IMR-90 (cell line): Measurements from ENCODE around the gene C1orf141. TPM values are rescaled to one million over a fixed set of nuclear protein-coding genes. Genes with fewer than 3 reads are reported as not detected.

ENCODE experiments used
- ATAC-seq: fragments of 200-7000 bp; cut with Tn5 transposase; 2 replicates; pipeline ENCODE4 v1.9.1; 2020; ENCODE audit warnings: low read depth, mild to moderate bottlenecking, moderate library complexity
- BruUV-seq: library from RNA; stranded (reverse); fragments of 400-500 nt; replicated peaks from 2 replicates; lab custom pipeline; 2021; lab: Mats Ljungman, UMichigan
- CTCF ChIA-PET: fragments of 300-600 bp; formaldehyde crosslinking; extraction: SDS; loops from one replicate; lab custom pipeline; 2021; ENCODE audit warnings: antibody characterized with exemption; lab: Yijun Ruan, JAX
- POLR2A ChIA-PET: fragments of 300-600 bp; sonication (Branson Sonifier 250); formaldehyde crosslinking; loops from one replicate; lab custom pipeline; 2022; ENCODE audit warnings: antibody characterized with exemption; ENCODE audit not compliant: unreplicated experiment; lab: Charles Lee
- DNase-seq: peaks from one replicate; pipeline ENCODE4 v3.0.0; 2013
- H2AFZ ChIP-seq: replicated peaks from 2 replicates; pipeline ENCODE3; 2013; ENCODE audit warnings: low read length, mild to moderate bottlenecking; ENCODE audit not compliant: poor library complexity
- H2AK5ac ChIP-seq: 2 replicates; pipeline ENCODE4 v1.6.1; 2013; ENCODE audit warnings: low read depth, low read length, inconsistent platforms
- H2AK9ac ChIP-seq: replicated peaks from 2 replicates; pipeline ENCODE3; 2013; ENCODE audit warnings: mild to moderate bottlenecking, low read depth, low read length, moderate library complexity; ENCODE audit not compliant: poor library complexity
- H2BK120ac ChIP-seq: 2 replicates; pipeline ENCODE4 v1.6.1; 2013; ENCODE audit warnings: low read depth, low read length, inconsistent platforms
- H2BK15ac ChIP-seq: 3 replicates; pipeline ENCODE4 v1.6.1; 2013; ENCODE audit warnings: low read depth, low read length, inconsistent platforms
- H2BK20ac ChIP-seq: 2 replicates; pipeline ENCODE4 v1.6.1; 2013; ENCODE audit warnings: low read depth, mild to moderate bottlenecking, inconsistent platforms, low read length, moderate library complexity
- H2BK5ac ChIP-seq: 2 replicates; pipeline ENCODE4 v1.6.1; 2013; ENCODE audit warnings: mild to moderate bottlenecking, low read depth, low read length, inconsistent platforms; ENCODE audit not compliant: poor library complexity, severe bottlenecking
- H3K14ac ChIP-seq: replicated peaks from 2 replicates; pipeline ENCODE4 v1.6.1; 2013; ENCODE audit warnings: low read depth, low read length, inconsistent platforms
- H3K18ac ChIP-seq: 2 replicates; pipeline ENCODE4 v1.6.1; 2013; ENCODE audit warnings: low read depth, low read length, control low read depth
- H3K23ac ChIP-seq: 2 replicates; pipeline ENCODE4 v1.6.1; 2013; ENCODE audit warnings: low read depth, low read length, inconsistent platforms
- H3K27ac ChIP-seq: 2 replicates; pipeline ENCODE4 v1.5.1; 2013; ENCODE audit warnings: mild to moderate bottlenecking, control low read depth, low read length; ENCODE audit not compliant: insufficient read depth
- H3K27me3 ChIP-seq: 2 replicates; pipeline ENCODE4 v1.6.1; 2013; ENCODE audit warnings: low read length; ENCODE audit not compliant: control insufficient read depth, insufficient read depth
- H3K36me3 ChIP-seq: 2 replicates; pipeline ENCODE4 v1.6.1; 2013; ENCODE audit warnings: low read length, mixed read lengths; ENCODE audit not compliant: control insufficient read depth, insufficient read depth
- H3K4ac ChIP-seq: 2 replicates; pipeline ENCODE4 v1.6.1; 2013; ENCODE audit warnings: low read depth, low read length, inconsistent platforms
- H3K4me1 ChIP-seq: 2 replicates; pipeline ENCODE4 v1.6.1; 2013; ENCODE audit warnings: low read length, mixed read lengths; ENCODE audit not compliant: control insufficient read depth, insufficient read depth
- H3K4me2 ChIP-seq: 2 replicates; pipeline ENCODE4 v1.6.1; 2013; ENCODE audit warnings: low read depth, mild to moderate bottlenecking, control low read depth, low read length, moderate library complexity
- H3K4me3 ChIP-seq: 2 replicates; pipeline ENCODE4 v1.5.1; 2013; ENCODE audit warnings: low read depth, mild to moderate bottlenecking, control low read depth, low read length, moderate library complexity; ENCODE audit not compliant: insufficient read depth
- H3K56ac ChIP-seq: 2 replicates; pipeline ENCODE4 v1.6.1; 2013; ENCODE audit warnings: low read length, inconsistent platforms; ENCODE audit not compliant: insufficient read depth; ENCODE audit errors: extremely low read depth
- H3K79me1 ChIP-seq, 2 experiments: 2 replicates each; pipeline ENCODE4 v1.6.1; 2013; ENCODE audit warnings: low read length in 2 of 2, inconsistent platforms in 1 of 2, low read depth in 1 of 2
- H3K9ac ChIP-seq: 2 replicates; pipeline ENCODE4 v1.6.1; 2013; ENCODE audit warnings: low read depth, low read length, control low read depth
- H3K9me1 ChIP-seq: 2 replicates; pipeline ENCODE4 v1.6.1; 2013; ENCODE audit warnings: low read length, inconsistent platforms; ENCODE audit not compliant: insufficient read depth
- H3K9me3 ChIP-seq: 2 replicates; pipeline ENCODE4 v1.6.1; 2013; ENCODE audit warnings: low read length; ENCODE audit not compliant: control insufficient read depth, insufficient read depth
- H4K20me1 ChIP-seq: 2 replicates; pipeline ENCODE4 v1.6.1; 2013; ENCODE audit warnings: low read length, inconsistent platforms; ENCODE audit not compliant: insufficient read depth
- H4K5ac ChIP-seq: 2 replicates; pipeline ENCODE4 v1.6.1; 2013; ENCODE audit warnings: mild to moderate bottlenecking, low read depth, low read length, control low read depth
- H4K8ac ChIP-seq, 2 experiments: 2 replicates each; pipeline ENCODE4 v1.6.1; 2013; ENCODE audit warnings: low read depth in 2 of 2, low read length in 2 of 2, control low read depth in 1 of 2, inconsistent platforms in 1 of 2
- H4K91ac ChIP-seq: 2 replicates; pipeline ENCODE4 v1.6.1; 2013; ENCODE audit warnings: low read depth, low read length, inconsistent platforms; ENCODE audit not compliant: insufficient read depth
- CEBPB ChIP-seq: IDR thresholded peaks from 2 replicates; pipeline ENCODE4 v1.6.1; 2012; ENCODE audit warnings: low read depth, low read length, improper control_type of control experiment
- CHD1 ChIP-seq: IDR thresholded peaks from 2 replicates; pipeline ENCODE4 v1.6.1; 2012; ENCODE audit warnings: low read depth, low read length, improper control_type of control experiment
- CTCF ChIP-seq: conservative IDR thresholded peaks from 2 replicates; pipeline ENCODE4 v1.5.1; 2012; ENCODE audit warnings: mild to moderate bottlenecking, low read depth, low read length, improper control_type of control experiment
- ELK1 ChIP-seq: fragments of 150-350 bp; IDR thresholded peaks from 2 replicates; pipeline ENCODE4 v1.6.1; 2016; ENCODE audit warnings: low read depth, mild to moderate bottlenecking, low read length, moderate library complexity, borderline replicate concordance
- FOS ChIP-seq: fragments of 150-350 bp; IDR thresholded peaks from 2 replicates; pipeline ENCODE4 v1.6.1; 2016; ENCODE audit warnings: low read depth, low read length
- MAZ ChIP-seq: IDR thresholded peaks from 2 replicates; pipeline ENCODE4 v1.6.1; 2012; ENCODE audit warnings: low read depth, mild to moderate bottlenecking, low read length, improper control_type of control experiment, moderate library complexity, borderline replicate concordance
- MXI1 ChIP-seq: IDR thresholded peaks from 2 replicates; pipeline ENCODE4 v1.6.1; 2012; ENCODE audit warnings: low read depth, mild to moderate bottlenecking, low read length, moderate library complexity, borderline replicate concordance
- NFE2L2 ChIP-seq: fragments of 150-350 bp; IDR thresholded peaks from 2 replicates; pipeline ENCODE4 v1.6.1; 2016; ENCODE audit warnings: low read depth, mild to moderate bottlenecking, low read length
- POLR2A ChIP-seq: IDR thresholded peaks from 2 replicates; pipeline ENCODE4 v1.6.1; 2012; ENCODE audit warnings: mild to moderate bottlenecking, low read depth, low read length
- RAD21 ChIP-seq: IDR thresholded peaks from 2 replicates; pipeline ENCODE4 v1.6.1; 2012; ENCODE audit warnings: low read length, improper control_type of control experiment
- WGBS, 2 experiments: methylation state at CpG; one replicate each; pipeline versions ENCODE4 v1.1.5 to v1.1.7; 2013; ENCODE audit warnings: missing lambda C conversion rate in 2 of 2; ENCODE audit not compliant: insufficient read length in 1 of 2; ENCODE audit errors: extremely low coverage in 2 of 2; 5-methylcytosine and 5-hydroxymethylcytosine counted together
- dilution Hi-C: fragments of 300-500 bp; cut with HindIII; formaldehyde crosslinking; loops from one replicate; pipeline ENCODE4 v1.14.3; 2018; ENCODE audit warnings: low sequenced_read_pairs; ENCODE audit not compliant: unreplicated experiment
- in situ Hi-C: fragments of 300-500 bp; cut with MboI; formaldehyde crosslinking; loops from 3 replicates; pipeline ENCODE4 v1.14.3; 2019; ENCODE audit warnings: low sequenced_read_pairs, inconsistent platforms, mixed read lengths
- intact Hi-C: fragments of 100-400 bp; cut with micrococcal nuclease; formaldehyde crosslinking; loops from 2 replicates; pipeline ENCODE4 v1.10.0; 2022
- polyA plus RNA-seq, 3 experiments: library from polyadenylated mRNA; depleted of rRNA; stranded (reverse); fragments of >200 nt; gene quantifications; 2 replicates each; pipeline ENCODE4 v1.2.3, GENCODE V29; 2012; ENCODE audit warnings: low replicate concordance in 1 of 3
- total RNA-seq: library from RNA; depleted of rRNA; stranded (reverse); fragments of >200 nt; gene quantifications from 2 replicates; pipeline ENCODE4 v1.2.3, GENCODE V29; 2012

C1orf141 gene
- total and polyA plus RNA-seq, 2 of the 4 experiments (the other 2 are of a cell fraction) = not detected

- ChIA-PET POLR2A (no interaction called here), CTCF (no interaction called here)
- Histone ChIP-seq H2AFZ (no peak overlapping the region), H3K14ac (no peak overlapping the region), H3K4ac (no peak overlapping the region), H2BK20ac (no peak overlapping the region), H2AK5ac (no peak overlapping the region), H3K27ac (no peak overlapping the region), H3K56ac (no peak overlapping the region), H3K4me2 (no peak overlapping the region), H3K36me3 (no peaks in the 10 kb centered on the region), H2BK5ac (no peak overlapping the region), H4K20me1 (no peaks in the 10 kb centered on the region), H3K79me1 (no peaks in the 10 kb centered on the region), H3K18ac (no peak overlapping the region), H2BK120ac (no peak overlapping the region), H4K91ac (no peak overlapping the region), H2AK9ac (no peak overlapping the region), H3K4me3 (no peak overlapping the region), H3K23ac (no peak overlapping the region), H3K9me3 (no peaks in the 10 kb centered on the region), H3K27me3 (peaks cover 12% of the 10 kb centered on the region), H3K9me1 (no peaks in the 10 kb centered on the region), H3K4me1 (no peaks in the 10 kb centered on the region), H4K5ac (no peak overlapping the region), H2BK15ac (no peak overlapping the region), H3K9ac (no peak overlapping the region), H4K8ac (no peak overlapping the region)
- ATAC-seq = no peak
- DNase-seq = no peak
- in situ Hi-C loops (no loop called here), dilution Hi-C loops (no loop called here), intact Hi-C loops (no loop called here)
- TF ChIP-seq CEBPB (no peak), CHD1 (no peak), POLR2A (no peak), MXI1 (no peak), FOS (no peak), CTCF (no peak), RAD21 (no peak), NFE2L2 (no peak), MAZ (no peak), ELK1 (no peak)
- no CpG with 5 or more reads among the region's 2 CpGs for WGBS, 2 experiments
- no TSS peak for BruUV-seq
Measured at GRCh38 chr1:67159233-67159632, 24.5 kb upstream of the C1orf141 start.
